NCI-H2029 treated with DMSO at 0.1 percent for 48 hours (cell line): Measurements from ENCODE around the gene CHST13.

Source experiments
- DNase-seq: peaks from one replicate; lab custom pipeline; 2025; lab: John Stamatoyannopoulos, UW

The CHST13 gene

DNA sequence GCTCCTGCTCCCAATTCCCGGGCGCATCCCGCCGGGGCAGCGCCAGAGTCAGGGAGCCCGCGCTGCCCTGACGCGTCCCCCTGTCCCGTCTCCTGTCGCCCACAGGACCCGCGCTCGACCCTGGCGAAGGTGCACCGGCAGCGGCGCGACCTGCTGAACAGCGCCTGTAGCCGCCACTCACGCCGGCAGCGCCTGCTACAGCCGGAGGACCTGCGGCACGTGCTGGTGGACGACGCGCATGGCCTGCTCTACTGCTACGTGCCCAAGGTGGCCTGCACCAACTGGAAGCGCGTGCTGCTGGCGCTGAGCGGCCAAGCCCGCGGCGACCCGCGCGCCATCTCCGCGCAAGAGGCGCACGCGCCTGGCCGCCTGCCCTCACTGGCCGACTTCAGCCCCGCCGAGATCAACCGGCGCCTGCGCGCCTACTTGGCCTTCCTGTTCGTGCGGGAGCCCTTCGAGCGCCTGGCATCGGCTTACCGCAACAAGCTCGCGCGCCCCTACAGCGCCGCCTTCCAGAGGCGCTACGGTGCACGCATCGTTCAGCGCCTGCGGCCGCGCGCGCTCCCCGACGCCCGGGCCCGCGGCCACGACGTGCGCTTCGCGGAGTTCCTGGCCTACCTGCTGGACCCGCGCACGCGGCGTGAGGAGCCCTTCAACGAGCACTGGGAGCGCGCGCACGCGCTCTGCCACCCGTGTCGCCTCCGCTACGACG lies 17.8 kb downstream of the CHST13 start:
- DNase-seq = no peak

DNA sequence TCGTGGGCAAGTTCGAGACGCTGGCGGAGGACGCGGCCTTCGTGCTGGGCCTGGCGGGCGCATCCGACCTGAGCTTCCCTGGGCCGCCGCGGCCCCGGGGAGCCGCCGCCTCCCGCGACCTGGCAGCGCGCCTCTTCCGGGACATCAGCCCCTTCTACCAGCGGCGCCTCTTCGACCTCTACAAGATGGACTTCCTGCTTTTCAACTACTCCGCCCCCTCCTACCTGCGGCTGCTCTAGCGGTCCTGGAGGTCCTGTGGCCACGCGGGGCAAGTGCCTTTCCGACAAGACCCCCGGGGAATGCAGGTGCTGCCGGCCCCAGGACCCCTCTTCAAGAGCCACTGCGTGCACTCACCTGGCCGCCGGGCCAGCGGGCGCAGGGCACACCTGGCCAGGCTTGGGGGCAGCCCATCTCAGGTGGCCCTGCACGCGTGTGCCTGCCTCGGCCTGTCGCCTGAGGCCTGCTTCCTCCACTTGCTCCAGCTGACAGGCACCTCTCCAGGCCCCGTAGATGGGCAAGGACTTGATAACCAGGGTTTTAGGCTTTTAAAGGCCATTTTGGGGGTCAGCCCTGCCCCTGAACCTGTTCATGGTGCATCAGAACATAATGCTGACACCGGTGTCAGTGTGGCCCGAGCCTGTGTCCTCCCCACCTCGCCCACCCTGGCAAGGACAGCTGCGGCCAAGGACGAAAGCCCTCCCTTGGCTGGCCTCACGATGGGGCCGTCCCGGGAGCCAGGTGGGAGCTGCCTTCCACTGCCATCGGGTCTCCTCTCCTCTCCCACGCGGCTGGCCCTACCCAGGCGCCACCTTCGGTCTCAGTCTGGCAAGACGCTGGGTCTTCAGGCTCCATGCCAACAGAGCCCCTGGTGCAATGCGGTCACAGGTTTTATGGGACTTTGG lies 18.6 kb downstream of the CHST13 start:
- DNase-seq = no peak

DNA sequence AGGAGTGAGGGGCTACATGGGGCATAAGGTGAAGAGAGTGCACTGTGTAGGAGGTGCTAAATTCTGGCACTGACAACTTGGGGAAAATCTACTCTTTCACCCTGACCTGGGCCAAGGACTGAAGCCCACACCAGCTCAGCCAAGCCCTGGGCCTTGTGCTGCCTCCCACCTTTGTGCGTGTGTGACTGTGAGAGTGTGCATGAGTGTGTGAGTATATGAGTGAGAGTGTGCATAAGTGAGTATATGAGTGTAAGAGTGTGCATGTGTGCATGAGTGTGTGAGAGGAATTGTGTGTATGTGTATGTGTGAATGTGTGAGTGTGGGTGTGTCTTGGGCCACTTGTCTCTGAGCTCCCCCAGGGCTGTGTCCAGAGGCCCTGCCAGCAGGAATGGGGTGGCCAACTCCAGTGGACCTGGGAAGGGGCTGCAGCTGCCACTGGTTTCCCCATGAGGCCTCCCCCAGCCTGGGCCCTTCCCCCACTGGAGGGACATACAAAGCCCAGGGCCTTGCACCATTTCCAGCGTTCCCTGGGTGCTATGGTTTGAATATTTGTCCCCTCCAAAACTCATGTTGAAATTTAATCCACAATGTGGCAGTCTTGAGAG lies 19.6 kb downstream of the CHST13 start:
- DNase-seq = no peak

DNA sequence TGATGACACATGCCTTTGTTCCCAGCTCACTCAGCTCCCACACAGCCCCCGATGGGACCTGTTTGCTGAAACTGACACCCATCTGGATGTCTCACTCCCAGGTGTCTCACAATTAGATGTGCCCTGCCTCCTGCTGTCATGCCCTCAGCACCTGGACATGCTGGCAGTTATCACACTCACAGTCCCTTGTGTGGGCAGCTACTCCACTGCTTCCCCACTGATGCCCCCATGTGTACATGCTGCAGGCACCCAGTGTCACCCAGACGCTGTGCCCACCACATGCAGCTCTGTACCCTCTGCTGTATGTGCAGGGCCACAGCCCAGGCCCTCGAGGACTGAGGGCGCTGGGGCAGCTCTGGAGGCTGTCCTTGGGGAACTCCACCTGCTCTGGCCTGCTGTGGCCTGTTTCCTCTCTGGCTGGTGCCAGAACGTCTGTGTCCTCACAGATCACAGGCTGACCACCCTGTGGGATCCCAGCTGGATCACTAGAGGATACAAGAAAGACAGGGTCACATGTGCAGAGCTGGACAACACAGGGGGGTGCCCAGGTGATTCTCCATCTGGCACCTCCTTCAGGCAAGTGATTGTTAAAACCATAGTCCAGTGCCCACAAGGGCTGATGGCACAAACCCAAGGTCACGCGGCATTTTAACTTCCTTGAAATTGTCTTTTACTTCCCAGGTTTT lies 20.8 kb downstream of the CHST13 start:
- DNase-seq = no peak

DNA sequence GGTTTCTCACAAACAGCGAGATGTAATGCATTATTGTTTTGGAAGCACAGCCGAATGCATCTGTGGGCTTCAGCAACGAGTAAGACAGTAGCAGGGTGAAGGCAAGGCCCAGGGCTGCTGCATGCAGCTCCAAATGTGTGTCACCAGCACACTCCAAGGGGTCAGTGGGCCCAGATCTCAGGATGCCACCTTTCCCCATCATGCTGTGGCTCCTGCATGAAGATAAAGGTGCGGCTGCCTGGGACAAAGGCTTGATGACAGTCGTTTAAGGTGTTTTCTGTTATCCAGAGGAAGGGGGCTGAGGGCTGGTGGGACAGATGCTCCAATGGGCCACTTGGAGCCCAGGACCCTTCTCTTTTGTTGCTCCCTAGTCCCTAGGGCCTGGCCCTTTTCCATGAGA lies 21.6 kb downstream of the CHST13 start:
- DNase-seq = no peak

DNA sequence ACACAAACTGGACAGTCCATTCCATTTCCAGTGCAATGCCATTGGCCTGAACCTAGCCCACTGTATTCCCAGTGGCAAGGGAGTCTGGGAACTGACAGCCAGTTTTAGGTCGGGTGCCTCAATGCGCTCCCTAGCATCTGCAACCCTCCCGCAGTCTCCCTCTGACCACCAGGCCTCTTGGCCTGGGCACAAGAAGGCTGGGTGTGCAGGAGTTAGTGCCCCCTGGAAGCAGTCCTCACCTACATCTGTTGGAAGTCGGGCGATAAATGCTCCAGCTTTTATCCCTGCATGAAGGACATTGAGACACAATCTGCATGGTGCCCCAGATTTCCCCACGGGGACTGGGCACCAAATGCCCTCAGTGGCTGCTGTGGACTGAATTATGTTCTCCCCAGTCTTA lies 22.1 kb downstream of the CHST13 start:
- no peak for DNase-seq

DNA sequence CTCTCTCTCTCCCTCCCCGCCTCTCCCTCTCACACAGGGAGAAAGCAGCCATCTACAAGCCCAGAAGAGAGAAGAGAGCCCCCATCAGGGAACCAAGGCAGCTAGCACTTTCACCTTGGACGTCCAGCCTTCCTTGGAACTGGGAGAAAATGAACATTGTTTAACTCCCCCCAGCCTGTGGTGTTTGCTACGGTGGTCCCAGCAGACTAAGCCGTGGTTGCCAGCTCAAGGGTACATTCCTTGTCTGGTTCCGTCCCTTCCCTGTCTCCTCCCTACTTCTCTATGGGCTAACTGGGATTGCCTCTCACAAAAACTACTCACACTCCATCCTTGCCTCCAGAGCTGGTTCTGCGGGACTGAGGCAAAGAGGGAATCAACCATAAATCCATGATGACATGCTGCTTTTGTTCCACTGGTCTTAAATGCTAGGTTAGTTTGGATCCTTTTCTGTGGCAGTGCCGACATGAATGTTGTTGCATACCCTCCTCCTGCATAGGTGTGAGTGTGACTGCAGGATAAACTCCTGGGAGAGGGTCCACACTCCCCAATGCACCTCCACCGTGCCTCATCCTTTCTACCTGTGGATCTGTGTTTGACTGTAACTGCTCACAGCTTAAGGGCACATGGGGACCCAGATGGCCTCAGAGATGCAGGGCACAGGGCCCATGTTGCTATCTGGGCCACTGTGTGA lies 22.7 kb downstream of the CHST13 start:
- DNase-seq = no peak

DNA sequence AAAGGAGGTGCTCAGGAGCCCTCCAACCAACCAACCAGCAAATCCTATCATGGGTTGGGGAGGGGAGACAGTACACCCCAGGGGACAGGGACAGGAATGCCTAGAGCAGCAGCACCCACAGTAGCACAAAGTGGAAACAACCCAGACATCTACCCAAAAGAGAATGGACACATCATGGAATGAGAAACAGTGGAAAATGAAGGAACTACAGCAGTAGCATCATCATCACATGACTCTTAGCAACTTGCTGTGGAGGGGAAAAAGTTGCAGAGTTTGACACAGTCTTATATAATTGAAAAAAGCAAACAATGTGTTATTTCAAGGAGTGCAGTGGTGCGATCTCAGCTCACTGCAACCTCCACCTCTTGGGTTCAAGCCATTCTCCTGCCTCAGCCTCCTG lies 23.8 kb downstream of the CHST13 start:
- no peak for DNase-seq

DNA sequence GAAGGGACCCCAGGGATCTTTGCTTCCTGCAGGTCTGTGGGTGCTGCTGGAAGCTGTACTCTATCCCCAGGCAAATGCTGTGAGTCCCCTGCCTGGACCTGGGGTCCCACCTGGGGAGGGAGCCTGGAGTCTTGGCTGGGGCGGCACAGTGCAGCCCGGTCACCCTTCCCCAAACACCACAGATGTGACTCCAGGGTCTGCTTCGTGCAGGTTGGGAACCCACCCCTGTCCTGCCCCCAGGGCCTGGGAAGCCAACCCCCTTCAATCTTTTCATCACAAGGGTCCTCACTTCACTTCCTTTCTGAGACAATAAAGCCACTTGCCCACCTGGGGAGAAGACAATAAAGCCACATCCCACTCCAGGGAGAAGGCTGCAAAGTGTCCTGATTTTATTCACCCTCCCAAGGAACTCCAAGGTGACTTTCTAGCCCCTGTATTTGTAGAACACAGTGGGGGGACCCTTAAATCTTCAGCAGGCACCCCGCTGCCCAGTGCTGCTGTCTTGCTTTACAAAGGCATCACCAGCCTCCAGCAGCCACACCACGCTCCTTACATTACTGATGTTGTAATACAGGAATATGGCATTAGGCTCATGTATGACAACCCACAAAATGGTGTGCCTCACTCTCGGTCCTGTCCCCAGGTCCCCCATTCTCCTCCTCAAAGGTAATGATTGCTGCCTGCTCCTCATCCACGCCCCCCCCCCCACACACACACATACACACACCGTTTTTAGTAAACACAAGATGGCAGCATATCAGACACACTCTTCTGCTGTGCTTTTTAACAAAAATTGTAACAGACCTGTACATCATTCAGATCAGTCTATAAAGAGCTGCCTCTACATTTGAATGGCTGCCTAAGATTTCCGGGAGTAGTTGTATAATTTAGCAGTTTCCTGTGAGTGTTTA lies 24.9 kb downstream of the CHST13 start:
- DNase-seq = no peak

DNA sequence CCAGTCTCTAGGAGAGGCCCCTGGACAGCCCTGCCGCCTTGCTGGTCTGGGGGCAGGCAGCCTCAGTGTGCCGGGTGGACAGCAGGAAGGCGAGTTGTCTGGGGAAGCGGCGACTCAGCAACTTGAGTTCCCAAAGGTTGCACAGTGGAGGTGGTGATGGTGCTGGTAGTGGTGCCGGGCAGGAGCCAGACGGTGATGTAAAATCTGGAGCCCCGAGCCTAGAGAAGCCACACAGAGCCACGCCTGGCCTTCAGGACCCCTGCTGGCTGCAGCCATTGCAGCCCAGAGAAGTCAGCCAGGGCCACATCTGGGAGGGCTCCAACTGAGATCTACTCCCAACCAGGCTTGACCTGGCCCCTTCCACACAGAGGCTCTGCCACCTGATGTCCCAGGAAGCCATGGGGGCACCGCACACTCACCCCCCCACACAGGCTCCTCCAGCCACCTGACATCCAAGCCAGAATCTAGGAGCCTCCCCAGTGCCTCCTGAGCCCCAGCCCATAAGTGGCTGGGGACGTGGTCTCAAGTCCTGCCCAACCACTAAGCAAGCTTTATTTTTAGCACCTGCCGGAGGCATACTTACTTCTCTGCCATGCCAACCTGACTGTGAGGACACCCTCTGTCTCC lies 26.0 kb downstream of the CHST13 start:
- no peak for DNase-seq

DNA sequence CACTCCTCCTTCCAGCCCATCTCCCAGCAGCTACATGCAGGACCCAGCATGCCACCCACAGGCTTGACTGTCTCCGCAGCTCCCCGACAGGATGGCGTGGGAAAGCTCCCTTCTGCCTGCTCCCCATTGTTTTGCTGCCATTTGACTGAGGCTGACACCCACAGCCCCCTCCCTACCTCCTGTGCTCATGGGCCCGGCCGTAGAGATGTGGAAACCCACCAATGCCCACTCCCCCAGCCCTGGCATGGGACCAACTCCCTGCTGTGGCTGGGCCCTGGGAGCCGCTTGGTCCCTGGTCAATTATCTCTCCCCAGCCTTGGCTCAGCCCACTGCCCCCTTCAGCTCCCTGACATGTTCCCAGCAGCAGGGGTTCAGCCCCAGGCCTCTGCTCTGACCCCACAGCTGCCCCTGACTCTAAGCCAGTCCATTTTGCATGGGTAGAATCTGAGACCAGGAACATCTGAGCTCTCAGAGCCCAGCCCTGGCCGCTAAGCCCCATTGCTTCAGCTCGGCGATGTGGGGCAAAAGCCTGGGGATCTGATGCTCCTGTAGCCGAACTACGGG lies 26.6 kb downstream of the CHST13 start:
- DNase-seq = no peak

DNA sequence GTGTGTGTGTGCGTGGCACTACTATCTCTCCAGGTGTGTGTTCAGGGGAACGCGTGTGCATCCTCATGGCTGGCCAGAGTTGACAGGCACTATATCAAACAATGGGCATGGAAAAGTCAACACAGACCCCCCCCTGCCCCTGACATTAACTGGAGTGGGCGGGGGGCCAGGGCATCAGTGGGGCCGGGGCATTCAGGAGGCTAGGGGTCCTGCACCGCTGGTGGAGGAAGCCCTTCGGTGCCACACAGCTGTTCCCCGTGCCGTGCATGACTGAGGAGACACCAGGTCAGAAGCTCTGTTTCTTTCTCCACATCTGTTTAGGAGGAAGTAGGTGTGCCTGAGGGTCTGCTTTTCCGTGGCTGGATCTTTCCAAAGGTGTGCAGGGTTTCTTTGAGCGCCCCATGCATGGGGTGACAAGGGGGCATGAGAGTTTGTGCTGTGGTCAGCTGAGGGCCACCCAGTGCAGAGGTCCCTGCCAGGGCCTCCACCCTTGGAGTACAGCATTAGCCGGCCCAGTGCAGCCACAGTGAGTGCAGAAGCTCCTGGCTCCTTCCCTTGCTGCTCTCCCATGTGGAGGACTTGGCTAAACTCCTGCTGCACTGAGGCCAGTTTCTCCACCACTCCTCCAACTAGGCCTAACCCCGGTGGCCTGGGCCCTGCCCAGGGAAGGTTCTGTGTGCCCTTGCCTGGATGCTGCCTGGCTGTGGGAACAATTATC lies 27.3 kb downstream of the CHST13 start:
- no peak for DNase-seq

DNA sequence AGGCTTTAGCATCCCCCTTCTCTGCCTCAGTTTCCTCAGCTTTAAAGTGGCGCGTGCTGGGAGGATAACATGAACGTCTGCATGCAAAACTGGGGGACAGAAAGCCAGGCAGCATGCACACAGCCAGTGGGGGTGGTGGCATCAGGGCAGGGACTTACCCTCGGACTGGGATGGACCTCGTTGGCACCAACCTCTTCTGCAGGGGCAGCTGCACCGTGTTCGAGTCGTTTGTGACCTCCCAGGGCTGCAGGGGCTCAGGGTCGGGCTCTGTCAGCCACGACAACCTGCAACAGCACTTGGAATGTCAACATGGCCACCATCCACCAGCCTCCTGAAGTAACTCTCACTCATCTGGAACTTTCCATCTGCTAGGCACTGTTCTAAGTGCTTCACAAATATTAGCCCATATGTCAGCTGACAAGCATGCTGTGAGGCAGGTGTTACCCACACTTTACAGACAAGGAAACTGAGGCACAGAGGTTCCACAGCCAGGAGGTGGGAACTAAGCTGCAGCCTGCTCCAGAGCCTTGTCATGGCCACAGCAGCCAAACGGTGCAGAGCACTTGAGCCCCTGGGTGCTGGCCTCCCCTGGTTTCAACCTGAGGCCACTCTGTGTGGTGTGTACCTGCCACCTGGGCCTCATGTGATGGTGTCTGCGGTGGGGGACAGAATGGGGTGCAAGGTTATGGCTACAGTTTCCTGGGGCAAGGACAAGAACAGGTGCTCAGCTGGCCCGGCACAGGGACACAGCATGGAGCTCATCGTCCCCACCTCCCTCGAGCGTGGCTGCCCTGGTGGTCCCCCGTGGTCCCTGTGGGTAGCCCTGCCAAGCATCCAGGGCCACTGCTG lies 28.1 kb downstream of the CHST13 start:
- no peak for DNase-seq

DNA sequence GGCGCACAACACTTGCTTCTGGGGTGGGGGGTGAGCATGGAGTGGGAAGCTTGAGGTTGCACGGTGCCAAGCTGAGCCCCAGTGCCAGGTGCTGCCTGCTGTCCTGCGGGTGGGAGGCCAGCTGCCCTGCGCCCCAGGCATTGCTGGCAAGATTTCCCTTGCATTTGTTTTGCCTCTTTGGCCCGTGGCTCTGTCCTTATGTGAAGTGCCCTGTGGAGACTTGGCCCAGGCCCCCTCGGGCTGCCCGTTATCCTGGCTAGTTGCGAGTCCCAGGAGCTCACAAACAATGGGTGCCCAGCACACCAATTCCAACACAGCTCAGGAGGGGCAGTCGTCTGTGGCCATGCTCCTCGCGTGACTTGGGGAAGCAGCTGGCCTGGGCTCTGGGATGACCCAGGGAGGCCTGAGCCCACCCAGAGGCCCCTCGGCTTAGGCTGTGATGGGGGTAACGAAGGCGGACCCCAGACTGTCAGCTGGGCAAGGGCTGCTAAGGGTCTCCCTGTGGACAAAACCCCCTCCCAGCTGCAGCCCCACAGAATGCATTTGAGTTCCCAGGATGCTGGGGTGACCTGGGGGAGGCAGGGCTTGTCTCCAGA lies 28.8 kb downstream of the CHST13 start:
- no peak for DNase-seq

DNA sequence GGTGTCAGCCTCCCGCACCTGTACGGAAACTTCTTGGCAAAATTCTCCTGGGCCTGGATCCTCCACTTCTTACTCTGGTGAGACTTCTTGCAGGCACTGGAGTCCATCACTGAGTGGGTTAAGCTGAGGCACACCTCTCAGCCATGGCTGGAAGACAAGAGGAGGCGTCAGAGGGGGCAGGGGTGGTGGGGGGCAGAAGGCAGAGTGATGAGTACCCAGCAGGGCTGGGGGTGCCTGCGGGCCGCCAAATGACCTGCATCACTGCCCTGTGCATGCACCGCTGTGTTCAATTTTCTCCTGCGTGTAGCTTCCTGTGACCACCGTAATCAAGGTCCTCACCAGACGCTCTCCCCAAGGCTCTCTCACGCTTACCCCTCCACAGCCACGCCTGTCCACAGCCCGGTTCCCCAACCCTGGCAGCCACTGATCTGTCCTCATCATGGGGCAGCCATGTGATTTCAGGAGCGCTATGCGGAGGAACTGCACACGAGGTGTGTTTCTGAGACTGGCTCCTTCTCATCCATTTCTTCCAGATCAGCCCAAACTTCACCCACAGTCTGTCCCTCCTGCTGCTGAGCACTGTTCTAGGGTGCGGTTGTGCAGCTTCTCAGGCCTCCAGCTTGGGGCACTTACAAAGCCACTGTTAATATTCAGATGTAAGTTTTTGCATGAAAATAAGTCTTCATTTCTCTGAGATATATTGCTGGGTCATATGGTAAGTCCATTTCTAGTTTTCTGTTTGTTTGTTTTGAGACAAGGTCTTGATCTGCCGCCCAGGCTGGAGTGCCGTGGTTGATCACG lies 29.5 kb downstream of the CHST13 start:
- no peak for DNase-seq

DNA sequence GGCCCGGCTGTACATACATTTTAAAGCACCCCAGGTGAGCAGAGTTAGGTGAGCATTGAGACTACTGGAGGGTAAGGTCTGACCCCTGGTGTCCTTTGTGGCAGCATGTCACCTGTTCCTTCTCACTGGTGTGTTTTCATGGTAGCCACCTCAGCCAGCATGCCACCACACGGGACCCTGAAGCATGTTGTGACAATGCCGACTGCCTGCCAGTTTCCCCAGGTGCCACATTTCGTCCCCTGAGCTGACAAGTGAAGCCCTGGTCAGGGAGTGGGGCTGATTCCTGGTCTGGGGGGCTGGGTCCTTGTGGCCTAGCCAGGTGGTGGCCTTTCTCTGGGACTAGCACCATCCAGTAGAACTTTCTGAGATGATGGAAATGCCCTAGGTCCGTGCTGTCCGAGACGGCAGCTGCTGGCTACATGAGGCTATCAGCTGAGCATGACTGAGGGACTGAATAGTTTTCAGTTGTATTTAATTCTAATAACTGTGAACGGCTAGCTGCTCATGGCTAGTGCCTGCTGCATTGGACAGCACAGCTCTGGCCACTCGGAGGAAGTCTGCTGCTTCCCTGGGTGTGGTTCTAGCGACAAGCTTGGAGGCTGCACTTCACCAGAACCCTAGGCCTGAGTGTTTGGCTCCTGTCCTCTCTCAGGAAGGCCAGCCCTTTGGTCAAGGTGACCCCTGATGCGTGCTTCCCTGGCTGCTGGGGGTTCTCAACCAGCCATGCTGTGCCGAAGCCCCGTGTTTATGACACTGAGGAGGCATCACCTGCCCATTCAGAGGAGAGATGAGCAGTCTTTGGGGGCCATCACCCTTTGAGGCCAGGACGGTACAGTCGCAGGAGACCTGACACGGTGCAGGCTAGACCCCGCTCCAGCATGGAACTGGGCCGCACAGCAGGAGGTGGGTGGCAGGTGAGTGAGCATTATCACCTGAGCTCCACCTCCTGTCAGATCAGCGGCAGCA lies 30.9 kb downstream of the CHST13 start:
- no peak for DNase-seq
